C1 segment of cervical spinal cord (tissue), 14 donors: Measurements from ENCODE around the gene THRA.
"Not testable (repeated sequence)": the region's sequence is repeated elsewhere in the genome, so short reads cannot be mapped to it uniquely, and the experiment has no call there.

ENCODE experiments used
- DNase-seq, 14 donors: peaks; one replicate each; lab custom pipeline; 2025; lab: John Stamatoyannopoulos, UW

THRA gene

DNA sequence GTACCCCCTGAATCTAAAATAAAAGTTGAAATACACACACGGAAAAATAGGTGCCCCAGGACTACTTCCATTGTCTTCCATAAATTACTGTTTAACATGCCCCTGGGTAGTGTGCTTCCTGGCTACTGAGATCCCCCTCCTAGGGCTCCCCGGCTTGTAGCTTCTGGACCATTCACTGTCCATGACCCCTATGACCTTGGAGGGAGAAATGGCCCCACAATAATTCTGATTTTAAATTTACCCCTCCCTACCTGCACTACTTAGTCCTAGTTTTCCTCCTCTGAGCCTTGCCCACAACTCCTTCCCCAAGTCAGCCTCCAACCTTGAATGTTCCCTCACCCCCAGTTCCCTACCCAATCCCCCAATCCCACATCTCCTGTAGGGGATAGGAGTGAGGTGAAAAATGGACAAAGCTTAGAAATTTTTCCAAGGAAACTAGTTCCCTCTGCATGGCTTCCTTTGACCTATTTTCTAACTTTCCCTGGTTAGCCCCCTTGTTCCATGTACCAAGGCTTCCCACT, 49.5 kb downstream of the THRA start:
- DNase-seq, result no peak

GRCh38 chr17:40112718-40113109, 49.9 kb downstream of the THRA start:
- DNase-seq, result peak in 1 of 14 donors; percentile 35

DNA sequence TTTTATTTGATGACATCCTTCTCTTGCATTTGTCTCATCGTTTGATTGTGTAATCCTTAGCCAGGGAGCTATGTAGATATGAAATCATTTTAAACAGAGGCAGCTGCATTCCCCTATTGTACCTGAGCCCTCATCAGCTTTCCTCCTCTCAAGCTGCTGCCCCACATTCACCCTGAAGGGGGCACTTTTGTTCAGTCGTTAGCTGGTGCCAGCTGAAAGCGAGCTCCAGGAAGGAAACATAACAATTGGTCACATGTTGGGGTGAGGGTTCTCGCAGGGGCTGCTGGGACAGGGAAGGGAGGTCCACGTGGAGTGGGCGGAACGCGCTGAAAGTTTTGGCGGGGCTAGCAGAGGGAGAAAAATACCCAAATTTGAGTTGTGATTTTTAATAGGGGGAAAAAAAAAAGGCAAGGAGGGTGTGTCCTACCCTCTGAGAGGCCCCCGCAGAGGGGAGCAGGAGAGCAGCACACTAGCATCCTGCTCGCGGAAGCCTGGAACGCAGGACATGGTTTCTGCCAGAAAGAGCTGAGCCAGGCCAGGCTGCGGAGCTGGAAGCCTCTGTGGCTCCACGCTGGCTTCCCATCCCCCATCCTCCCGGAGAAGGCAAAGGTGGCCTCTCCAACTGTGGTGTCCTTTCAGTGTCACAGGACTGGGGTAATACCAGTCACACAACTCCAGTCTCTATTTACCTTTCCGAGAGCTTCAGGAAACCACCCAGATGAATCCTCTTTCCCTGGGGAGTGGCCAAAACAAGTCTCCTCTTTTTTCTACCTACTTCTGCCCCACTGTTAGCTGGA, 50.5 kb downstream of the THRA start:
- DNase-seq, result peak in 13 of 14 donors; percentile 62 to 95 (median 91)

- no peak for DNase-seq
These were observed 51.1 kb downstream of the THRA start for GRCh38 chr17:40113907-40114245.

- no peak for DNase-seq
These were observed 52.3 kb downstream of the THRA start for GRCh38 chr17:40115101-40115436.

- peak in 12 of 14 donors; percentile 37 to 92 (median 82) for DNase-seq
These were observed 58.7 kb downstream of the THRA start, which contains the start of gene MSL1 for GRCh38 chr17:40121181-40122135. TSS of gene MSL1 (plus strand) at chr17:40121971. CDS start at chr17:40122613, 642 bp downstream.

GRCh38 chr17:40122136-40122998, 59.6 kb downstream of the THRA start:
- DNase-seq, result peak in 2 of 14 donors; percentile 51 to 55

DNA sequence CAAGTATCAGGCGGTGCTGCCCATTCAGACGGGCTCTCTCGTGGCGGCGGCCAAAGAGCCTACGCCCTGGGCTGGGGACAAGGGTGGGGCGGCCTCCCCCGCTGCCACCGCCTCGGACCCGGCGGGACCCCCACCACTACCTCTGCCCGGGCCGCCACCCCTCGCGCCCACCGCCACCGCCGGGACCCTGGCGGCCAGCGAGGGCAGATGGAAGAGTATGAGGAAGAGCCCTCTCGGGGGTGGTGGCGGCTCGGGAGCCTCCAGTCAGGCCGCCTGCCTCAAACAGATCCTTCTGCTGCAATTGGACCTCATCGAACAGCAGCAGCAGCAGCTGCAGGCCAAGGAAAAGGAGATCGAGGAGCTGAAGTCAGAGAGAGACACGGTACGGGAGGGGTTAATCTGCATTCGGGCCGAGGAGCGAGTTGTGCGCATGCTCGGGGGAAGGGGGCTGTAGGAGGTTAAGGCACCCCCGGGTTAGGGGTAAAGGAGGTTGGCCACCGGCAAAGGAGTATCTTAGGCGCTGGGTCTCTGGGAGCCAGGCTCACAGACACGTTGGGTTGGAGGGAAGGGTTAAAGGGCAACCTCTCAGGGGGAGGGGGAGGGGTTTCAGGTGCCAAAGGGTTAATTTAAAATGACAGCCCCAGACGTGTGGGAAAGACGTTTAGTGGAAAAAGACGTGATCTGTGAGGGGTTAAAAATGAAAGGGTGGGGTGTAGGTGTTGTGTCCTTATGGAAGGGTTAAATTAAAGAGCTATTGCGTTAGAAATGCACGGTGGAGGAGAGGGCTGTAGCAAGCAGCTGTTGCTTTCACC, 60.4 kb downstream of the THRA start:
- peak in 6 of 14 donors; percentile 7 to 55 (median 40) for DNase-seq

DNA sequence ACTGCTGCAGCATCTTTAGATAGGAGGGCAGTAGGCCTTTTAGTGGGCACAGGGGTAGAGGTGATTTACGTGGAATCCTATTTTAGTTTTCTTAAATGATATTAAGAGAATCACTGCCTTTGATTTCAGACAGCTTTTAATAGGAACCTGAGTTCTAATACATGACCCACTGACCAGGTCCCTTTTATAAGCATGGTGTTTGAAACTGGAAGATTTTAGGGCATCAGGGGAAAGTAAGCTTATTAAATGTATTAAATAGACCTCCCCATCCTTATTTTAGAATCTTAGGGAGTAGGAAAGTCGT, 61.0 kb downstream of the THRA start:
- DNase-seq, result no peak

- peak in 2 of 14 donors; percentile 15 to 51 for DNase-seq
These were observed 61.7 kb downstream of the THRA start for GRCh38 chr17:40124279-40125141.

DNA sequence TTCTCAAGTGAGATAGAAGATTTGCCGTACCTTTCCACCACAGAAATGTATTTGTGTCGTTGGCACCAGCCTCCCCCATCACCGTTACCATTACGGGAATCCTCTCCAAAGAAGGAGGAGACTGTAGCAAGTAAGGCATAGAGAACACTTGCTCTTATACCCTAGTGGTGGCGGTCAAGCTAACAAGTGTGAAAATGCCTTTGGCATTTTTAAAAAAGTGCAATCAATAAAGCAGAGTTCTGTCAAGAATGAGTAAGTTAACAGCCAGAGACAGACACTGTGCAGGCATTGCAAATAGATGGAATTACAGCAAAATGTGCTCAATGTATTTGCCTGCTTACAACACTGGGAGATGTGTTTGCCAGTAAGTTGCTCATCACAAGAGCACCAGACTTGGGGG, 66.7 kb downstream of the THRA start:
- DNase-seq, result no peak

DNA sequence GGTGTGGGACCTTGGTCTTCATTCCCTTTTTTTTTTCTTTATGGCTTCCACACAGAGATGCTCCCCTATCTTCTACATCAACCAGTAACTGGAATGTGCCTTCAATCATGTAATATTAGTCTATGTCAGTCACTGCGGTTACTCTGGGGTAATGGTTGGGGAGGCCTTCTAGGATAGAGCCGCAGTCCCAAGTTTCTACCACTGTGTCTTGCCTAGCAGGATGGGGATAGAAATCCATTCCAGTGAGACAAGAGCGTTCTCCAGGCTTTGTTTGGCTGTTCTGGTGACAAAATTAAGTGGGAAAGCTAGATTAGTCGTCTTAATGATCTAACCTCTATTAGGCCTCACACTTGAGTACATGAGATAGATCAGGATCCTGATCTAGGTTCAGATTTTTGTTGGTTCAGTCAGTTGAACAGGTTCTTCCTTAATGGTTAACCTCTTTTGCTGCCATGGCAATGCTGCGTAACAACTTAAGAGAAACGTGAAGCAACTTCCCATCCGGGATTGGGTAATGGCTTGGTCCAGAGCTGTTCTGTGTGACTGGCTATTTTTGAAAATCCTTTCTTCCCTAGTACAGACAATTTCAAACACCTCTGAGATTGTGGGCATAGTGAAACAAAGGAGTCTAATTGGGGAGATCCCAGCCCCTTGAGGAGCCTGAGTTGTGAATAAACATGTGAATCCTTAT, 67.7 kb downstream of the THRA start:
- DNase-seq, result peak in 2 of 14 donors; percentile 4 to 15

DNA sequence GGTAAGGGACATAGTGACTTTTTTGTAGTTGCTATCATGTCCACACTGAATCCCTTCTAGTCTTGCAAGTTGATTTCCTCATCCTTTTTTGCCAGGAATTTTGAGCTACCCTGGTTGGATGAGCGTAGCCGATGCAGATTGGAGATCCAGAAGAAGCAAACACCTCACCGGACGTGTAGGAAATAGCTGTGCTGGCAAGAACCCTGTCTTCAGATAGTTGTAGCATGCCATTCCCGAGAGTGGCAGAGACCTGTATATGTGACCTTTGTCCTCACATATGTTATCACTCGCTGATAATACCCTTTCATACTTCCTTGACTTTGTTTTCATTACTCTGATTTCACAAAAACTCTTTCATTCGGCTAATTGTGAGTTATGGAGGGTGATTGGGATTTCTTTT, 71.4 kb downstream of the THRA start:
- no peak for DNase-seq

DNA sequence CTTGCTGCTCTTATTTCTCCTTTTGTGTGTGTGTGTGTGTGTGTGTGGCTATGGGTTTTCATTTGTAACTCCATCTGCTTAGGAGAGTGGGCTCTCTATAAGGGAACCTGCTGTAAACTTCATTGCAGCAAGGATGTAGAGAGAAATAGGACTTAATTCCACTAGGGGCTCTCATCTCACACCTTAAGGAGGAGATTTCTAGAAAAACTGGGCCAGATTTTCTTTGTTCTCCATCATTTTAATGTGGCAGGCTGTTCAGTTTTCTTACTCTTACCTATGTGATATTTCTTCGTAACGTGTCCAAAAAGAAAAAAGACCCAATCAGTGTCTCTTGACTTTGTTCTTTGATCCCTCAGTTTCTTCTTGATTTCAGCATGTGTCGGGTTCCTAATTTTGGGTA, 73.1 kb downstream of the THRA start:
- DNase-seq, result no peak

DNA sequence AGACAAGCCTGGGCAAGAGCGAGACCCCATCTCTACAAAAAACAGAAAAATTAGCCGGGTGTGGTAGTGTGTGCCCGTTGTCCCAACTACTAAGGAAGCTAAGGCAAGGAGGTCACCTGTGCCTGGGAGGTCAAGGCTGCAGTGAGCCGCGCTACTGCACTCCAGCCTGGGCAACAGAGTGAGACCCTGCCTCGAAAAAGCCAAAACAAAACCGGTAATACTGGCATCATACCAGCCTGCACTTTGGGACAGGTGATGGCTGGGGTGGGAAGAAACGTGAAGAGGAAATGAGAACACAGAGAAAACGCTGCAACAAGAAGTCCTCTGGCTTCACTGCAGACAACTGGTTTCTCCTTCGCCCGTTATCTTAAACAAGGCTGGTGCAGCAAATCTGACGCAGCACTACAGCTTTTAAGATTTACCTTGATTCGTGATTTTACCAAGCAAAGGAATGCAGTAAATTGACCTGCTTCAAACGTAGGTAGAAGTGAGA, 76.8 kb downstream of the THRA start:
- peak in 6 of 14 donors; percentile 26 to 72 (median 48) for DNase-seq

DNA sequence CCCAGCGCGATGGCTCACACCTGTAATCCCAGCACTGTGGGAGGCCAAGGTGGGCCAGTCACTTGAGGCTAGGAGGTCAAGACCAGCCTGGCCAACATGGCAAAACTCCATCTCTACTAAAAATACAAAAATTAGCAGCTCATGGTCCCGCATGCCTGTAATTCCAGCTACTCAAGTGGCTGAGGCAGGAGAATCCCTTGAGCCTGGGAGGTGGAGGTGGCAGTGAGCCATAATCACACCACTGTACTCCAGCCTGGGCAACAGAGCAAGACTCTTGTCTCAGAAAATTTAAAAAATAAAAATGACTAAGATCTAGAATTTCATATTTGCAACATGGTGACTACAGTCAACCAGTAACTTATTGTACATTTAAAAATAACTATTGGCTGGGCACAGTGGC, 80.4 kb downstream of the THRA start:
- not testable (repeated sequence) for DNase-seq
